ENCODE results near the gene ST6GAL1. TPM values are rescaled to one million over a fixed set of nuclear protein-coding genes. Genes with fewer than 3 reads are reported as not detected.
"Not testable (repeated sequence)": the region's sequence is repeated elsewhere in the genome, so short reads cannot be mapped to it uniquely, and the experiment has no call there.

ST6GAL1 gene
- total RNA-seq, 1 donor from 2014 or later = 33.8 TPM

- FAIRE-seq (no peak), DNase-seq (ENCODE audit: low spot score in 2 of 2) (no peak)
Observed at GRCh38 chr3:187015903-187016638, 85.7 kb downstream of the ST6GAL1 start.

GRCh38 chr3:187016639-187017345 is 86.5 kb downstream of the ST6GAL1 start:
- DNase-seq (ENCODE audit: low spot score in 2 of 2) = no peak
- no peak for FAIRE-seq

GRCh38 chr3:187017511-187018230 is 87.3 kb downstream of the ST6GAL1 start:
- FAIRE-seq (no peak), DNase-seq (ENCODE audit: low spot score in 2 of 2) (no peak)

- FAIRE-seq = no peak
- no peak for DNase-seq (ENCODE audit: low spot score in 2 of 2)
Observed at GRCh38 chr3:187019542-187020072, 89.3 kb downstream of the ST6GAL1 start.

GRCh38 chr3:187020376-187020775 is 90.0 kb downstream of the ST6GAL1 start:
- DNase-seq (ENCODE audit: low spot score in 2 of 2) (no peak), FAIRE-seq (no peak)

- DNase-seq (ENCODE audit: low spot score in 2 of 2) = no peak
- no peak for FAIRE-seq
Observed at GRCh38 chr3:187021748-187022402, 91.5 kb downstream of the ST6GAL1 start.

- no peak for DNase-seq (ENCODE audit: low spot score in 2 of 2)
- FAIRE-seq = no peak
Observed at GRCh38 chr3:187022403-187023029, 92.2 kb downstream of the ST6GAL1 start.

- not testable (repeated sequence) for FAIRE-seq; DNase-seq (ENCODE audit: low spot score in 2 of 2)
Observed at GRCh38 chr3:187023340-187023739, 93.0 kb downstream of the ST6GAL1 start.

GRCh38 chr3:187024536-187025226 is 94.4 kb downstream of the ST6GAL1 start:
- no peak for FAIRE-seq
- DNase-seq (ENCODE audit: low spot score in 2 of 2) = no peak

- DNase-seq (ENCODE audit: low spot score in 2 of 2) (no peak), FAIRE-seq (no peak)
Observed at GRCh38 chr3:187025254-187025655, 94.9 kb downstream of the ST6GAL1 start.

- no peak for DNase-seq (ENCODE audit: low spot score in 2 of 2)
- no peak for FAIRE-seq
Observed at GRCh38 chr3:187025656-187026316, 95.5 kb downstream of the ST6GAL1 start.

GRCh38 chr3:187026317-187026670 is 96.0 kb downstream of the ST6GAL1 start:
- no peak for FAIRE-seq
- DNase-seq (ENCODE audit: low spot score in 2 of 2) = no peak

GRCh38 chr3:187027531-187028278 is 97.4 kb downstream of the ST6GAL1 start:
- DNase-seq (ENCODE audit: low spot score in 2 of 2) (no peak), FAIRE-seq (no peak)

- no peak for DNase-seq (ENCODE audit: low spot score in 2 of 2)
Observed at GRCh38 chr3:187031934-187032333, 101.6 kb downstream of the ST6GAL1 start.

GRCh38 chr3:187036394-187036793 is 106.1 kb downstream of the ST6GAL1 start:
- DNase-seq (ENCODE audit: low spot score in 2 of 2) = no peak

More at GRCh38 chr3:187031934-187032333, 101.6 kb downstream of the ST6GAL1 start:
- FAIRE-seq = no peak

GRCh38 chr3:187039100-187039722 is 108.9 kb downstream of the ST6GAL1 start:
- FAIRE-seq = no peak
- no peak for DNase-seq (ENCODE audit: low spot score in 2 of 2)

More at GRCh38 chr3:187036394-187036793, 106.1 kb downstream of the ST6GAL1 start:
- FAIRE-seq = no peak

GRCh38 chr3:187039723-187040414 is 109.5 kb downstream of the ST6GAL1 start:
- no peak for DNase-seq (ENCODE audit: low spot score in 2 of 2)
- no peak for FAIRE-seq

Data from frontal cortex (tissue), 4 donors.